Karpas-422 (cell line): Measurements from ENCODE around the gene PODNL1. TPM values are rescaled to one million over a fixed set of nuclear protein-coding genes. Genes with fewer than 3 reads are reported as not detected.

Experiments
- DNase-seq: peaks from one replicate; pipeline ENCODE4 v3.0.0-alpha.2; 2015
- H2AFZ ChIP-seq: fragments of 200-600 bp; sonication (generic); 2 replicates; pipeline ENCODE4 v1.6.1; 2014; ENCODE audit warnings: antibody characterized with exemption, low read length, mixed read lengths
- H3K27ac ChIP-seq: fragments of 200-600 bp; sonication (generic); 2 replicates; pipeline ENCODE4 v1.5.1; 2014; ENCODE audit warnings: mild to moderate bottlenecking, low read length, moderate library complexity
- H3K27me3 ChIP-seq: fragments of 200-600 bp; sonication (generic); 2 replicates; pipeline ENCODE4 v1.6.1; 2014; ENCODE audit warnings: low read length, mixed read lengths
- H3K36me3 ChIP-seq: fragments of 200-600 bp; sonication (generic); 2 replicates; pipeline ENCODE4 v1.6.1; 2014; ENCODE audit warnings: low read length, mixed read lengths; ENCODE audit not compliant: insufficient read depth
- H3K4me1 ChIP-seq: fragments of 200-600 bp; sonication (generic); 2 replicates; pipeline ENCODE4 v1.6.1; 2014; ENCODE audit warnings: mild to moderate bottlenecking, low read length, mixed read lengths
- H3K4me2 ChIP-seq: fragments of 200-600 bp; sonication (generic); 2 replicates; pipeline ENCODE4 v1.6.1; 2014; ENCODE audit warnings: low read length, low read depth, mild to moderate bottlenecking; ENCODE audit not compliant: poor library complexity, severe bottlenecking
- H3K4me3 ChIP-seq: fragments of 200-600 bp; sonication (generic); 2 replicates; pipeline ENCODE4 v1.5.1; 2014; ENCODE audit warnings: mild to moderate bottlenecking, antibody characterized with exemption, low read length, mixed read lengths
- H3K79me2 ChIP-seq: fragments of 200-600 bp; sonication (generic); 2 replicates; pipeline ENCODE4 v1.6.1; 2014; ENCODE audit warnings: mild to moderate bottlenecking, low read length, mixed read lengths
- H3K9ac ChIP-seq: fragments of 200-600 bp; sonication (generic); 2 replicates; pipeline ENCODE4 v1.6.0; 2014; ENCODE audit warnings: low read length
- H3K9me2 ChIP-seq: fragments of 200-600 bp; sonication (generic), shearing (Covaris generic); replicated peaks from 2 replicates; pipeline ENCODE4 v1.6.0; 2014; ENCODE audit warnings: mild to moderate bottlenecking, low read length, moderate library complexity; ENCODE audit not compliant: insufficient read depth
- H3K9me3 ChIP-seq: fragments of 300-700, 200-600 bp; sonication (generic); 2 replicates; pipeline ENCODE4 v1.6.1; 2014; ENCODE audit warnings: low read length, mixed read lengths
- H4K20me1 ChIP-seq: fragments of 200-600 bp; sonication (generic); 2 replicates; pipeline ENCODE4 v1.6.1; 2014; ENCODE audit warnings: mild to moderate bottlenecking, antibody characterized with exemption, low read length, low read depth; ENCODE audit not compliant: insufficient read depth
- total RNA-seq: library from RNA; depleted of rRNA; stranded (reverse); fragments of >200 nt; shearing (Covaris generic); gene quantifications from 2 replicates; pipeline ENCODE4 v1.2.3, GENCODE V29; 2014; ENCODE audit warnings: low replicate concordance

Gene PODNL1
- total RNA-seq, 1 experiment from 2014 or later = not detected

- Histone ChIP-seq H3K27ac (no peak overlapping the region), H2AFZ (no peak overlapping the region), H3K9me2 (no peaks in the 10 kb centered on the region), H3K4me2 (no peak overlapping the region), H3K27me3 (no peaks in the 10 kb centered on the region), H3K9ac (no peak overlapping the region), H3K79me2 (no peaks in the 10 kb centered on the region), H3K9me3 (no peaks in the 10 kb centered on the region), H3K4me1 (peaks cover 1% of the 10 kb centered on the region), H4K20me1 (no peaks in the 10 kb centered on the region), H3K36me3 (no peaks in the 10 kb centered on the region), H3K4me3 (no peak overlapping the region)
- no peak for DNase-seq
Measured at GRCh38 chr19:13946414-13946813, 8.2 kb upstream of the PODNL1 start.

DNA sequence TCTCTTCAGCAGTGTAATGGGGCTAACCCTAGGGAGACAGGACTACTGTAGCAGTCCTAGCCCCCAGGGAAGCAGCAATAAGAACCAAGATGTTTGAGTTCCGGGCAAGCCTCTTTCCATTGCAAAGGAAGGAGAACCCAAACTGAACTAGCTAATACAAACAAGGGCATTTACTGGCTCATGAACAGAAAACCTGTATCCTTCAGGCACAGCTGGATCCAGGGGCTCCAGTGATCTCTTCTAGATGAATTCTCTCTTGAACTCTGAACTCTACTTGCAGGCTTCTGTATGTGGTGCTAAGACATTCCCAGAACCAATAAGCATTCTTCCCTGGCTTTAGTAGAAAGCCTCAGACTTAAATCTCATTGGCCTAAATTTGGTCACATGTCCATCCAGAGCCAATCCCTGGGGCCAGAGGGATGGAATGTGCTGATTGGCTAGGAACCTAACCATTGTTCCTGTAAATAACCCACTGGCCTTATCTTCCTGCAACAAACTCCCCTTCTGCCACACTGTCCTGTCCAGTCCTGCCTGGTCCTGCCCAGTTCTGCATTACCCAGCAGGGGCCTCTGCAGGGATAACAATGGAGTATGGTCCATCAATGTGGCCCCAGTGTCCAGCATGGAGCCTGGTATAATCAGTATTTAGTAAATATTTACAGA, 3.9 kb upstream of the PODNL1 start:
- DNase-seq = peak; percentile 68
- Histone ChIP-seq H3K79me2 (no peaks in the 10 kb centered on the region), H3K4me3 (no peak overlapping the region)

DNA sequence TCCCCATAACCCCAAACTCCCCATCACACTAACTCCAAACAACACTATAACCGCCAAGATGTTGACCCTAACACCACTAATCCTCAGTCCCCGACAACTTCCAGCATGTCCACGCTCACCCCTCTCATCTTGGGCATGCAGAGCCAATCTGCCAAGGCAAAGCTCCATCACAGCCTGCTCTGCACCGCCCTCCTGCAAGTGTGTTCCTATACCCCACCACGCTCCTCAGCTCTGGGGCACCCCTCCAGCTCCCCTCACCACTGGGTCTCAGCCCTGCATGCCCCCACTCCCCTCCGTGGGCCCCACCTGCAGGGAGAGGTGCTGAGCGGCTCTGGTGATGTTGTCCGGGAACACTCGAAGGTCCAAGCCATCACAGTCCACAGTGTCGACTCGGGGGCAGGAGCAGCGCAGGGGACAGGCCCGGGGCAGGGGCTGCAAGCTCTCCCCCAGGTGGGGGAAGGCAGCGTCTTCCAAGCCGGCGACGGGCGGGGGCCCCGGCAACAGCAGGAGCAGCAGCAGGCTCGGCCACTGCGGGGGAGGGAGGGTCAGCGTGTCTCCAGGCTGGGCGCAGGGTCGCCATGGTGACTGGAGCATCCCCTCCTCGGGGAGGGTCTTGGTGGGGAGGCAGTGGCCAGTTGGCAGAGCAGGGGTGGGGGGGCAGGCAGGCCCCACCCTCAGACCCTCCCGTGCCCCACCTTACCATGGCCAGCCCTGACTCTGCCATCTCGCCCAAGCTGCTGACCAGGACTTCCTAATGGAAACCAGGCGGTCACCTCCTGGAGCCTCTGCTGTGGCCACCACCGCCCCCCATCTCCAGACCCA, 527 bp downstream of the PODNL1 start:
- no peak overlapping the region for H2AFZ ChIP-seq
- H3K4me1 ChIP-seq = no peaks in the 10 kb centered on the region
- H4K20me1 ChIP-seq = no peaks in the 10 kb centered on the region
- no peaks in the 10 kb centered on the region for H3K79me2 ChIP-seq
- DNase-seq = no peak
- H3K4me3 ChIP-seq = no peak overlapping the region
- H3K27me3 ChIP-seq = no peaks in the 10 kb centered on the region
- H3K9ac ChIP-seq = no peak overlapping the region
- no peaks in the 10 kb centered on the region for H3K9me2 ChIP-seq
- no peaks in the 10 kb centered on the region for H3K9me3 ChIP-seq
- no peak overlapping the region for H3K4me2 ChIP-seq
- no peak overlapping the region for H3K27ac ChIP-seq
- H3K36me3 ChIP-seq = no peaks in the 10 kb centered on the region

More for the DNA sequence above, 3.9 kb upstream of the PODNL1 start:
- H2AFZ ChIP-seq = no peak overlapping the region
- no peak overlapping the region for H3K27ac ChIP-seq
- H3K9ac ChIP-seq = no peak overlapping the region
- no peak overlapping the region for H3K4me2 ChIP-seq
- H4K20me1 ChIP-seq = no peaks in the 10 kb centered on the region
- H3K27me3 ChIP-seq = no peaks in the 10 kb centered on the region
- H3K4me1 ChIP-seq = no peaks in the 10 kb centered on the region
- no peaks in the 10 kb centered on the region for H3K9me3 ChIP-seq
- no peaks in the 10 kb centered on the region for H3K9me2 ChIP-seq
- H3K36me3 ChIP-seq = no peaks in the 10 kb centered on the region

DNA sequence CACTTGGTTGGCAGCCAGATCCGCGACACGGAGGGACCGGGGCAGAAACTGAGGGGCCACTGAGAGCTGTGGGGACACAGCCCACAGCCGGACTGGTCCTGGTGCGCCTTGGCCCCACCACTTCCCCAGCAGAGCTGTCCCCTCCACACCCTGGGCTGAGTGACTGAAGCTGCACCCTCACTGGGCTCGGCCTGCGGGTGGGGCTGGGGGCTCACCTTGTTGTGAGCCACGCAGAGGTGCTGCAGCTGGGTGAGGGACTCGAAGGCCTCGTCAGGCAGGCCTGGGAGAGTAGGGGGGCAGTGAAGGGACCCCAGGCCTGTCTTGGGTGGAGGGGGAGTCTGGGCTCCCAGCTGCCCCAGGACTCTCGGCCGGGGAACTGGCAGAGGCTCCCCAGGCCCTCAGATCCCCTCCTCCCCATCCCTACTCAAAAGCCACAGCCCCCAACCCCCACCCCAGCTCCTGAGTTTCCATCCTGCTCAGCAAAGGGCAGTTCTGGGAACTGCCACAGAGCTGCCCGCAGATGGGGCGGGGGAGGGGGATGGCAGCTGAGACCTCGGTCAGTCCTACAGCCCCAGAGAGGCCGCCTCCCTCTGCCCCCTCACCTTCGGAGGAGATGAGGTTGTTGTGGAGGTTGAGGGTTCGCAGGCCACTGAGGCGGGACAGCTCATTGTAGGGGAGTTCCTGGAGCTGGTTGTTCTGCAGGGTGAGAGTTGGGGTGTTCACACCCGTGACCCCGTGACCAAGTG, 2.3 kb downstream of the PODNL1 start:
- H3K27ac ChIP-seq = no peak overlapping the region
- H3K4me3 ChIP-seq = no peak overlapping the region
- H3K27me3 ChIP-seq = no peaks in the 10 kb centered on the region
- H3K9me2 ChIP-seq = no peaks in the 10 kb centered on the region
- H3K4me2 ChIP-seq = no peak overlapping the region
- H3K4me1 ChIP-seq = no peaks in the 10 kb centered on the region
- no peaks in the 10 kb centered on the region for H3K36me3 ChIP-seq
- H3K79me2 ChIP-seq = no peaks in the 10 kb centered on the region
- no peaks in the 10 kb centered on the region for H4K20me1 ChIP-seq
- no peak for DNase-seq
- H3K9ac ChIP-seq = no peak overlapping the region
- no peaks in the 10 kb centered on the region for H3K9me3 ChIP-seq
- H2AFZ ChIP-seq = no peak overlapping the region

DNA sequence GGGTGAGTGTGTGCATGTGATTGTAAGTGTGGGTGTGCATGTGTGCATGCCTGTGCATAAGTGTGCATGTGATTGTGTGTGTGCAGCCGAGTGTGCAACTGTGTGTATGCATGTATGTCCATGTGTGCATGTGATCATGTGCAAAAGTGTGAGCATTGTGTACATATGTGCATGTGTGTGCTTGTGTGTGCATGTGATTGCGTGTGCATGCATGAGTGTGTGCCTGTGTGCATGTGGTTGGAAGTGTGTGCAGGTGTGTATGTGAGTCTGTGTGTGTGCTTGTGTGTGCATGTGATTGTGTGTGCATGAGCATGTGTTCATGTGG, 3.5 kb downstream of the PODNL1 start:
- no peaks in the 10 kb centered on the region for H3K9me2 ChIP-seq
- H3K9ac ChIP-seq = no peak overlapping the region
- no peaks in the 10 kb centered on the region for H3K9me3 ChIP-seq
- H3K27ac ChIP-seq = no peak overlapping the region
- no peaks in the 10 kb centered on the region for H3K36me3 ChIP-seq
- H3K4me2 ChIP-seq = no peak overlapping the region
- no peaks in the 10 kb centered on the region for H3K27me3 ChIP-seq
- no peaks in the 10 kb centered on the region for H4K20me1 ChIP-seq
- no peak for DNase-seq
- H3K79me2 ChIP-seq = no peaks in the 10 kb centered on the region
- no peak overlapping the region for H3K4me3 ChIP-seq
- no peaks in the 10 kb centered on the region for H3K4me1 ChIP-seq
- H2AFZ ChIP-seq = no peak overlapping the region

DNA sequence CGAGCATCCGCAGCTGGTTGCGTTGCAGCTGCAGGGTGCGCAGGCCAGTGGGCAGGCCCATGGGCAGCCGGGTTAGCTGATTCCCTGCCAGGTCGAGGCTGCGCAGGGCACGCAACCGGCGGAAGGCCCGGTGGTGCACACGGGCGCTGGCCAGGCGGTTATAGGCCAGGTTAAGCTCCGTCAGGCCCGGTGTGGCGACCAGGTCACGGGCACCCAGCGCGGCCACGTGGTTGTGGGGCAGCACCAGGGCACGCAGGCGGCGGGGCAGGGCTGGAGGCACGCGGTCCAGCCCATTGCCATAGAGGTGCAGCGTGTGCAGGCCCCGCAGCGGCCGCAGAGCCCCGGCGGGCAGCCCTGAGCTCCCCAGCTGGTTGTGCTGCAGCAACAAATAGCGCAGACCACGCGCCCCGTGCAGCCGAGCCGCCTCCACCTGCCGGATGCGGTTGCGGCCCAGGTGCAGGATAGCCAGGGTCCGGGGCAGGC, 5.3 kb downstream of the PODNL1 start:
- Histone ChIP-seq H3K27me3 (no peaks in the 10 kb centered on the region), H3K9me2 (no peaks in the 10 kb centered on the region), H3K79me2 (no peaks in the 10 kb centered on the region), H3K9me3 (no peaks in the 10 kb centered on the region), H3K4me1 (no peaks in the 10 kb centered on the region), H4K20me1 (no peaks in the 10 kb centered on the region), H3K4me2 (no peak overlapping the region), H2AFZ (no peak overlapping the region), H3K27ac (no peak overlapping the region), H3K9ac (no peak overlapping the region), H3K36me3 (no peaks in the 10 kb centered on the region), H3K4me3 (no peak overlapping the region)
- no peak for DNase-seq

- Histone ChIP-seq H3K79me2 (no peaks in the 10 kb centered on the region), H3K9me2 (no peaks in the 10 kb centered on the region), H3K27ac (no peak overlapping the region), H3K27me3 (no peaks in the 10 kb centered on the region), H3K4me1 (no peaks in the 10 kb centered on the region), H4K20me1 (no peaks in the 10 kb centered on the region), H3K9ac (no peak overlapping the region), H3K36me3 (no peaks in the 10 kb centered on the region), H3K4me2 (no peak overlapping the region), H3K9me3 (no peaks in the 10 kb centered on the region), H2AFZ (no peak overlapping the region), H3K4me3 (no peak overlapping the region)
- no peak for DNase-seq
Measured at GRCh38 chr19:13932149-13932637, 6.0 kb downstream of the PODNL1 start.
